Memory B cell (primary cell): ENCODE data around the gene PPP2R2C.

Experiments
- ATAC-seq: fragments of 150-1000 bp; cut with Tn5 transposase; 2 replicates; pipeline ENCODE4 v1.10.0; 2021; ENCODE audit warnings: low read depth, mild to moderate bottlenecking, moderate library complexity
- DNase-seq, 2 donors: peaks; one replicate each; pipeline ENCODE4 v3.0.0; 2022; ENCODE audit warnings: low spot score in 2 of 2
- H3K27ac Mint-ChIP-seq: one replicate; pipeline ENCODE4 v1.8.0; 2022; ENCODE audit warnings: mild to moderate bottlenecking, moderate library complexity, mixed read lengths
- H3K27me3 Mint-ChIP-seq: one replicate; pipeline ENCODE4 v1.8.0; 2022; ENCODE audit warnings: mixed read lengths
- H3K36me3 Mint-ChIP-seq: one replicate; pipeline ENCODE4 v1.8.0; 2022; ENCODE audit warnings: mild to moderate bottlenecking, mixed read lengths
- H3K4me1 Mint-ChIP-seq: one replicate; pipeline ENCODE4 v1.8.0; 2022; ENCODE audit warnings: mixed read lengths
- H3K4me3 Mint-ChIP-seq: one replicate; pipeline ENCODE4 v1.8.0; 2022; ENCODE audit warnings: mild to moderate bottlenecking, moderate library complexity, mixed read lengths
- H3K9me3 Mint-ChIP-seq: one replicate; pipeline ENCODE4 v1.8.0; 2022; ENCODE audit warnings: mixed read lengths

Gene PPP2R2C

GRCh38 chr4:6369035-6369434 is 103.4 kb downstream of the PPP2R2C start:
- no peak for ATAC-seq
- H3K27ac Mint-ChIP-seq: no peak overlapping the region
- H3K9me3 Mint-ChIP-seq: no peaks in the 10 kb centered on the region
- no peak for DNase-seq
- no peaks in the 10 kb centered on the region for H3K36me3 Mint-ChIP-seq
- no peaks in the 10 kb centered on the region for H3K4me1 Mint-ChIP-seq
- H3K27me3 Mint-ChIP-seq: peaks cover 5% of the 10 kb centered on the region
- H3K4me3 Mint-ChIP-seq: no peak overlapping the region

- no peaks in the 10 kb centered on the region for H3K4me1 Mint-ChIP-seq
- H3K36me3 Mint-ChIP-seq: no peaks in the 10 kb centered on the region
- no peak for DNase-seq
- no peak for ATAC-seq
- no peak overlapping the region for H3K27ac Mint-ChIP-seq
- peaks cover 7% of the 10 kb centered on the region for H3K27me3 Mint-ChIP-seq
- no peaks in the 10 kb centered on the region for H3K9me3 Mint-ChIP-seq
- no peak overlapping the region for H3K4me3 Mint-ChIP-seq
Observed at GRCh38 chr4:6368601-6369000, 103.8 kb downstream of the PPP2R2C start.

DNA sequence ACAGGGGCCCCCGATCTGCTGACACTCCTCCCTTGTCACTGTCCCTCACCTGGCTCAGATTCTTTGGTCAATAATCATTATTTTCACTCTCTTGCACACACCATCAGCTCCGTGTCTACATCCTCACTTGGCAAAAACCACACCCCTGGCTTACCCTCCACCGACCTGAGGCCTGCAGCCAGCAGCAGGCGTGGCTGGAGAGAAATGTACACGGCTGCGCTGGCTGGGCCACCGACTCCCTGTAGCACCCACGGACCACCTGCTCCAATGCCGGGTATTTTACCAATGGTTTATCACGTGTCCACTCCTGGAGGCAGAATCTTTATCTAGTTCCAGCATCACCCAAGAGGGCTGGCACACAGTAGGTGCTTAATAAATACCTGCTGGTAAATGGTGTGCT is 104.3 kb downstream of the PPP2R2C start:
- no peaks in the 10 kb centered on the region for H3K36me3 Mint-ChIP-seq
- ATAC-seq (no peak), DNase-seq (no peak)
- H3K4me1 Mint-ChIP-seq: no peaks in the 10 kb centered on the region
- no peak overlapping the region for H3K4me3 Mint-ChIP-seq
- H3K27me3 Mint-ChIP-seq: peaks cover 7% of the 10 kb centered on the region
- H3K9me3 Mint-ChIP-seq: no peaks in the 10 kb centered on the region
- no peak overlapping the region for H3K27ac Mint-ChIP-seq

- ATAC-seq: no peak
- H3K27me3 Mint-ChIP-seq: peaks cover 7% of the 10 kb centered on the region
Observed at GRCh38 chr4:6367371-6367851, 105.0 kb downstream of the PPP2R2C start.

DNA sequence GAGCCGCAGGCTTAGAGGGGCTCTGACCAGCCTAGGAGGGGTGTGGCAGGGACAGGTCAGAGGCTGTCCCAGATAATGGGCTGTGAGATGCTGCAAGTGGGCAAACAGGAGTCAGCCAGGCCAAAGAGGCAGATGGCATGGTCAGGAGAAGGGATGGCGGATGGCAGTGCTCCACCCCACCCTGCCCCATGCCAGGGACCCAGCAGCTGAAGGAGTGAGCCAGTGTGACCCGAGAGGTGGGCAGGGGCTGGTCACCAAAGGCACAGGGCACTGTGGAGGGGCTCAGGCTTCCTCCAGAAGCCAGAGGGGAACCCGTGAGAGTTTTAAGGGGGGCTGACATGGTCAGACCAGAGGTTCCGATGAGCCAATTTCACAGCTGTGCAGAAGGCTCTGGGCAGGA is 105.8 kb downstream of the PPP2R2C start:
- Mint-ChIP-seq H3K27me3 (peaks cover 9% of the 10 kb centered on the region), H3K4me1 (no peaks in the 10 kb centered on the region), H3K9me3 (no peaks in the 10 kb centered on the region), H3K4me3 (no peak overlapping the region), H3K36me3 (no peaks in the 10 kb centered on the region), H3K27ac (no peak overlapping the region)
- DNase-seq (no peak), ATAC-seq (no peak)

More at GRCh38 chr4:6367371-6367851, 105.0 kb downstream of the PPP2R2C start:
- H3K36me3 Mint-ChIP-seq: no peaks in the 10 kb centered on the region
- H3K4me3 Mint-ChIP-seq: no peak overlapping the region
- H3K27ac Mint-ChIP-seq: no peak overlapping the region
- no peaks in the 10 kb centered on the region for H3K4me1 Mint-ChIP-seq
- no peaks in the 10 kb centered on the region for H3K9me3 Mint-ChIP-seq
- DNase-seq: no peak

DNA sequence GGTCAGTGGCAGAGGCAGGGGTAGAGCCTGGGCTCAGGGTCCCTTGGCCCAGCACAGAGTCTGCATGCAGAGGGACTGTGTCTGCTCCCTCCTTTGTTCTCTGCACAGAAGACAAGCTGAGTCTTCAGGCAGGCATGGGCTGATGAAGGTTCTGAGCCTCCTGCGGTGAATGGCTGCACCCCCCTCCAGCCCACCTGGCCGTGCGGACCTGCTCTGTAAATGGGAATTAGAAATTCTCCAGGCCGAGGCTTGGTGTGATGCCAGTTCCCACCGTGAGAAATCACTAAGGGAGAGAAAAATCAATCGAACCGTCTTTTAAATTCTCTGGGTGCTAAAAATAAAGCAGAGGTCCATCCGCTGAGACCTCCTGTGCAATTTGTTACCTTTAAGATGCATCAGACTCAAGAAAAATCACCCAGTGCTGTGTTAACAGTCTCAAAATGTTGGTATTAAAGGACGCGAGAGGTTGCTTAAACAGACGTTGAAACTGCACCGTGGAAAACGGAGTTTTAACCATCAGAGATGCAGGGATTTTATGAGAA is 106.8 kb downstream of the PPP2R2C start:
- ATAC-seq (no peak), DNase-seq (no peak)
- Mint-ChIP-seq H3K27me3 (peaks cover 13% of the 10 kb centered on the region), H3K4me3 (no peak overlapping the region), H3K27ac (no peak overlapping the region), H3K9me3 (no peaks in the 10 kb centered on the region), H3K36me3 (no peaks in the 10 kb centered on the region), H3K4me1 (no peaks in the 10 kb centered on the region)

- peaks cover 13% of the 10 kb centered on the region for H3K27me3 Mint-ChIP-seq
- H3K36me3 Mint-ChIP-seq: no peaks in the 10 kb centered on the region
- no peaks in the 10 kb centered on the region for H3K4me1 Mint-ChIP-seq
- ATAC-seq (no peak), DNase-seq (no peak)
- no peak overlapping the region for H3K27ac Mint-ChIP-seq
- H3K4me3 Mint-ChIP-seq: no peak overlapping the region
- H3K9me3 Mint-ChIP-seq: no peaks in the 10 kb centered on the region
Observed at GRCh38 chr4:6364581-6364980, 107.8 kb downstream of the PPP2R2C start.

- peaks cover 13% of the 10 kb centered on the region for H3K27me3 Mint-ChIP-seq
- no peak overlapping the region for H3K4me3 Mint-ChIP-seq
- DNase-seq: no peak
- no peak for ATAC-seq
- no peaks in the 10 kb centered on the region for H3K36me3 Mint-ChIP-seq
- H3K4me1 Mint-ChIP-seq: no peaks in the 10 kb centered on the region
- H3K9me3 Mint-ChIP-seq: no peaks in the 10 kb centered on the region
- no peak overlapping the region for H3K27ac Mint-ChIP-seq
Observed at GRCh38 chr4:6364146-6364545, 108.3 kb downstream of the PPP2R2C start.

DNA sequence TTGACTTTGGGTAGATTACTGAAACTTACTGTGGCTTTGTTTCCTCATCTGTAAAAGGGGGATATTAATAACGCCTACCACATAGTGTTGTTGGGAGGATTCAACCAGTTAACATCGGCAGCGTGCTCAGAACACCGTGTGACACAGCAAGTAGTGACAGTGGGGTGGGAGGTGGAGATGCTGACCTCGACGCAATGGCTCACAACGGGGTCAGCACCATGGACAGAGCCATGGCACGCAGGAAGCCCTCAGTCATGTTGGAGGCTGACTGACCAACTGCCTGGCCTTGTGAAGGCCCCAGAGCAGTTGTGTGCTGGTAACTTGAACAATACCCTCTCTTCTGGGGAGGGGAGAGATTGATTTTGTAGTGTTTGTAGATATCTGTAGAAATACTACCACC is 109.5 kb downstream of the PPP2R2C start:
- Mint-ChIP-seq H3K9me3 (peaks cover under 1% of the 10 kb centered on the region), H3K27ac (no peak overlapping the region), H3K4me1 (no peaks in the 10 kb centered on the region), H3K4me3 (no peak overlapping the region), H3K36me3 (no peaks in the 10 kb centered on the region), H3K27me3 (peaks cover 10% of the 10 kb centered on the region)
- DNase-seq (no peak), ATAC-seq (no peak)

DNA sequence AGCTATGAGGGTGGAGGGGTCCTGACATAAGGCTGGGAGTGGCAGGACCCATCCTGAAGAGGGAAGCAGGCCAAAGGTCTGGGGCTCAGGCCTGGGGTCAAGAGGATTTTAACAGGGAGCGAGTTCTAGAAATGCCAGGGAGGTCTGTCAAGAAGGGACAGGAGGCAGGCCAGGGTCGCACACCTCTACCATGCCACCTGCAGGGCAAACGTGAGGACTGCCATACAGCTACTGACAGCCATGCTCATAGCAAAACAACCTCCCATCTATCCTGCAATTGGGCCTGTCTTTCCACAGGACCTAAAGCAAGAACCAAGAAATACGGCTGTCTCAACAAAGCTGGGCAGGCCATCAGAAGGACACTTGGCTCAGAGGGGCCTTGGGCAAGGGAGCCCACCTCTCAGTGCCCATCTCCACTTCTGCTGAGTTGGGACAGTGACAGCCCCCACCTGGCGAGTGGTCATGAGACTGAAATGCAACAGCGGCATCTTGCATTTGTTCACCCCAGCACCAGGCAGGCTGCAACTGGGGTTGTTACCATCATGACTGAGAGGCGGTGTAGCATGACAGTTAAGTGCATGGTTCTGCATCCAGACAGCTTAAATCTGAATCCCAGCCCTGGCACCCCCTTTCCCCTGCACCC is 110.0 kb downstream of the PPP2R2C start:
- no peak overlapping the region for H3K27ac Mint-ChIP-seq
- H3K27me3 Mint-ChIP-seq: peaks cover 10% of the 10 kb centered on the region
- no peak overlapping the region for H3K4me3 Mint-ChIP-seq
- DNase-seq (no peak), ATAC-seq (no peak)
- no peaks in the 10 kb centered on the region for H3K4me1 Mint-ChIP-seq
- H3K36me3 Mint-ChIP-seq: no peaks in the 10 kb centered on the region
- peaks cover 2% of the 10 kb centered on the region for H3K9me3 Mint-ChIP-seq

DNA sequence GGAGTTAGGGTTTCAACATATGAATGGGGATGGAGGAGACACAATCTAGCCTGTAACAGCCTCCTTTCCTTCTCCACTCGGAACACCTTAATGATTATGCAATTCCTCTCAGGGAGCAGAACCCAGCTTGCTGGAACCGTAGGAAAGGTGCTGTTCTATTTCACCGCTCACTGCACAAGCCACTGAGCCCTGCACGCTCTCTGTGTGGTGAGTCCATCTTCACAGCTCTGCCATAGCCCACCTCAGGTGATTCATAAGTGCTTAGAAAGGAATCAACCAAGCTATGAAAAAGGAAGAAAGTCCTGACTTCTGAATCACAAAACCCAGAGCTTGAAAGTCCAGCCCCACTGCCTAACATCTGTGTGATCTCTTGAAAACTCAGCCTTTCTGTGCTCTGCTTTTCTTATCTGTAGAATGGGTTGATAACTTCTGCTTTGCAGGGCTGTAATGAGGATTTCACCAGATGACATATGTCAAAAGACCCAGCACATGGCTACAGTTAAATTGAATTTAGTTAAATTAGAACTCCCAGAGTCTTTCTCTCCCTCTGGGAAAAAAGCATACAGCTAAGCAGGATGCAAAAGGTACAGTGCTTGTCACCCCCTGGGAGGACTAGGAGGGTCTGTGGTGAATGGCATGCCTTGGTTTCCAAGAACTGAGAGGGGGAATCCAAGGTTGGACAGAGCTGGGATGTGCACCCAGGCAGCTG is 111.2 kb downstream of the PPP2R2C start:
- Mint-ChIP-seq H3K9me3 (peaks cover 2% of the 10 kb centered on the region), H3K36me3 (no peaks in the 10 kb centered on the region), H3K4me1 (no peaks in the 10 kb centered on the region), H3K4me3 (no peak overlapping the region), H3K27me3 (peaks cover 10% of the 10 kb centered on the region), H3K27ac (no peak overlapping the region)
- DNase-seq: no peak
- no peak for ATAC-seq

DNA sequence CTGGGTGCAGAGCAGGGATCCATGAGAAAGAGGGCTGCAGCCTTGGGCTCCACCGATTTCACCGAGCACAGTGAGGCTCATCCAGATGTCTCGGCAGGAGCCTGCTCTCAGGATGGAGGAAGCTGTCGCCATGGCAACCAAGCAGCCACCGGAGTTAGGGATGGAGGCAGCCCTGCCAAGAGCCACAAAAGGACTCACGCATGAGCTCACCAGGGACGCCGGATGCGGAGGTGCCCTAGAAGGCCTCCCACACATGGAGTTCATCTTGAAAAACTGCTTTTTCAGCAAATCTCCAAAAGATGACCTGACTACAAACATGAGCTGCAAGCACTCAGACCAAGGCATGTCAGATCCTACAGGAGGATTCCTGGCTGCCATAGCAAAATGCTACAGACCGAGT is 112.0 kb downstream of the PPP2R2C start:
- H3K4me3 Mint-ChIP-seq: no peak overlapping the region
- no peaks in the 10 kb centered on the region for H3K36me3 Mint-ChIP-seq
- no peaks in the 10 kb centered on the region for H3K4me1 Mint-ChIP-seq
- H3K27ac Mint-ChIP-seq: no peak overlapping the region
- DNase-seq: no peak
- peaks cover 10% of the 10 kb centered on the region for H3K27me3 Mint-ChIP-seq
- H3K9me3 Mint-ChIP-seq: peaks cover 2% of the 10 kb centered on the region
- no peak for ATAC-seq

DNA sequence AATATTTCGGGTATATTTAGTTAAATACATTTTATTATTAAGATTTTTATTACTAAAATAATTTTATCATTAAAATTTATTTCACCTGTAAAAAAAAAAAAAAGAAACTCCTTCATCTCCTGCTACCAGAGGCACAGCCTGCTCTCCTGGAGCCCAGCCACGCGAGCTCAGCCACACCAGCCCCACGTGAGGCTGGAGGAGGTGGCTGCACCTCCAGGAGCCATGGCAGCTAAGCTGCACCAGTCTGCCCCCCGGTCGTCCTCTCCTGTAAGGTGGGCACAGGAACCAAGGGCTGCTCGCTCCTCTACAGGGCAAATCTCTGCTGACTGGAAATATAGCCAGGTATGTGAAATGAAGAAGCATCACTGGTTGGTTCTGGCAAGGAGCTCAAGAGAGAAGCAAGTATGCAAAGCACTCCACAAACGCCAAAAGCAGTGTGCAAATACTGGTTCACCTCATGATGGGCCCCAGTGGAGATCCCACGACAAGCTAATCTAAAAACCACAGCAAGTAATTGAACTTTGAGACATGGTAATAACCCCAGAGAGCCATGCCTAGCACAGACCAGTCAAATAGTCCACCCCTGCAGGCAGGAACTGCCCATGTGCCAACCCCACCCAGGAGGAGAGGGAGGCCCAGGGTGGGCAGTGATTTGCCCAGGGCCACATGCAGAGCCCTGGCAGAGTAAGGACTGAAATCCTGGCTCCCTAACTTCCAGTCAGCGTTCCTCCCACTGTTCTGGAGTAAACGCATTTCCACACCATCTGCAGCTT is 112.7 kb downstream of the PPP2R2C start:
- Mint-ChIP-seq H3K36me3 (no peaks in the 10 kb centered on the region), H3K27ac (no peak overlapping the region), H3K4me1 (no peaks in the 10 kb centered on the region), H3K9me3 (peaks cover 2% of the 10 kb centered on the region), H3K4me3 (no peak overlapping the region), H3K27me3 (peaks cover 15% of the 10 kb centered on the region)
- DNase-seq (no peak), ATAC-seq (no peak)

- Mint-ChIP-seq H3K27ac (no peak overlapping the region), H3K36me3 (no peaks in the 10 kb centered on the region), H3K27me3 (peaks cover 22% of the 10 kb centered on the region), H3K4me3 (no peak overlapping the region), H3K9me3 (peaks cover 2% of the 10 kb centered on the region), H3K4me1 (no peaks in the 10 kb centered on the region)
- ATAC-seq (no peak), DNase-seq (no peak)
Observed at GRCh38 chr4:6357476-6357875, 114.9 kb downstream of the PPP2R2C start.
